Measurements from ENCODE around the gene KCNB1.

DNA sequence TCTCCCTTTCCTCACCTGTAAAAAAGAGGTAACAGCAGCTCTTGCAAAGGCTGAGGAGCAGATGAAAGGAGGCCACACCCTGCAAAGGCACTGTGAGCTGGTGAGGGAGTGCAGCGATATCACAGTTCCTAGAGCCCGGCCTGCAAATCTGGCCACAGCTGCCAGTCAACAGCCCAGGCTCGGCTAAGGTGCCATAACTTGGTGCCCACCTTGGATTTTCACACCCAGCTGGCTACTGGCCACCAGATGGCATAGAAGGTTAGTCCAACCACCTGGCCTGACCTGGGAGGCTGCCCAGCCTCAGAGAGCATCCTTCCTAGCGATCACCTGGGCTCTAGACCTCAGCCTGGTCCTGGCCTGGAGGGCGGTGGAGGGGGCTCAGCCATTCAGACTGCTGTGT lies 46.8 kb downstream of the KCNB1 start:
- TF ChIP-seq CTCF (conservative IDR thresholded peaks at IDR 0.05 in 1 of 2, IDR thresholded peaks at IDR 0.05 in 1 of 2; ENCODE audit: low read depth in 1 of 2, low read length in 2 of 2), result no peak
- TF ChIP-seq EZH2 (IDR thresholded peaks at IDR 0.05; ENCODE audit: low read length, missing control alignments), result no peak

Measured in fibroblast of lung (primary cell).